ENCODE data around the gene AGK. TPM values are rescaled to one million over a fixed set of nuclear protein-coding genes. Genes with fewer than 3 reads are reported as not detected.

AGK gene
- total RNA-seq, 2 donors from 2014 or later, result 27.8 to 28.3 TPM

- Histone ChIP-seq H3K27me3 (replicated peaks; ENCODE audit: insufficient read depth) (no peaks in the 10 kb centered on the region), H3K36me3 (peaks cover 4% of the 10 kb centered on the region), H3K4me3 (no peak overlapping the region), H3K27ac (no peak overlapping the region), H3K4me1 (ENCODE audit: control insufficient read depth in 1 of 2, low read depth in 2 of 2) (no peaks in the 10 kb centered on the region), H3K9me3 (no peaks in the 10 kb centered on the region)
- DNase-seq (ENCODE audit: low spot score) (no peak), ATAC-seq (ENCODE audit: insufficient number of reproducible peaks, low FRiP score, low read depth) (no peak)
- no peak for TF ChIP-seq CTCF (IDR thresholded peaks at IDR 0.05)
These were observed 61.7 kb downstream of the AGK start for GRCh38 chr7:141612861-141613260.

- Histone ChIP-seq H3K27ac (no peak overlapping the region), H3K27me3 (replicated peaks; ENCODE audit: insufficient read depth) (no peaks in the 10 kb centered on the region), H3K36me3 (no peaks in the 10 kb centered on the region), H3K4me3 (no peak overlapping the region), H3K4me1 (ENCODE audit: control insufficient read depth in 1 of 2, low read depth in 2 of 2) (no peaks in the 10 kb centered on the region), H3K9me3 (no peaks in the 10 kb centered on the region)
- ATAC-seq (ENCODE audit: insufficient number of reproducible peaks, low FRiP score, low read depth) (no peak), DNase-seq (ENCODE audit: low spot score) (no peak)
- TF ChIP-seq CTCF (IDR thresholded peaks at IDR 0.05), result no peak
These were observed 66.1 kb downstream of the AGK start for GRCh38 chr7:141617280-141617679.

- no peak for TF ChIP-seq CTCF (IDR thresholded peaks at IDR 0.05)
- Histone ChIP-seq H3K36me3 (peaks cover 3% of the 10 kb centered on the region), H3K4me1 (ENCODE audit: control insufficient read depth in 1 of 2, low read depth in 2 of 2) (no peaks in the 10 kb centered on the region), H3K27ac (no peak overlapping the region), H3K9me3 (no peaks in the 10 kb centered on the region), H3K27me3 (replicated peaks; ENCODE audit: insufficient read depth) (no peaks in the 10 kb centered on the region), H3K4me3 (no peak overlapping the region)
- DNase-seq (ENCODE audit: low spot score), result no peak
- ATAC-seq (ENCODE audit: insufficient number of reproducible peaks, low FRiP score, low read depth), result no peak
These were observed 68.5 kb downstream of the AGK start for GRCh38 chr7:141619745-141620144.

- H3K36me3 ChIP-seq, result peaks cover 3% of the 10 kb centered on the region
- no peaks in the 10 kb centered on the region for H3K9me3 ChIP-seq
- no peak for TF ChIP-seq CTCF (IDR thresholded peaks at IDR 0.05)
- H3K4me1 ChIP-seq (ENCODE audit: control insufficient read depth in 1 of 2, low read depth in 2 of 2), result no peaks in the 10 kb centered on the region
- DNase-seq (ENCODE audit: low spot score) (no peak), ATAC-seq (ENCODE audit: insufficient number of reproducible peaks, low FRiP score, low read depth) (no peak)
- H3K27ac ChIP-seq, result no peak overlapping the region
- H3K4me3 ChIP-seq, result no peak overlapping the region
- no peaks in the 10 kb centered on the region for H3K27me3 ChIP-seq (replicated peaks; ENCODE audit: insufficient read depth)
These were observed 73.6 kb downstream of the AGK start for GRCh38 chr7:141624763-141625162.

- TF ChIP-seq CTCF (IDR thresholded peaks at IDR 0.05), result no peak
- Histone ChIP-seq H3K4me3 (no peak overlapping the region), H3K27ac (no peak overlapping the region), H3K27me3 (replicated peaks; ENCODE audit: insufficient read depth) (no peaks in the 10 kb centered on the region), H3K4me1 (ENCODE audit: control insufficient read depth in 1 of 2, low read depth in 2 of 2) (no peaks in the 10 kb centered on the region), H3K36me3 (peaks cover 9% of the 10 kb centered on the region), H3K9me3 (no peaks in the 10 kb centered on the region)
- ATAC-seq (ENCODE audit: insufficient number of reproducible peaks, low FRiP score, low read depth), result no peak
- DNase-seq (ENCODE audit: low spot score), result no peak
These were observed 79.4 kb downstream of the AGK start for GRCh38 chr7:141630621-141631020.
